GM08714 (cell line): ENCODE data around the gene STT3B.

Experiments
- H3K4me3 ChIP-seq: fragments of 200-500 bp; sonication (Bioruptor generic); 2 replicates; pipeline ENCODE4 v1.5.1; 2014; ENCODE audit warnings: mild to moderate bottlenecking, low read length, inconsistent platforms
- ZNF274 ChIP-seq: IDR thresholded peaks from 2 replicates; pipeline ENCODE4 v1.6.1; 2012; ENCODE audit warnings: mild to moderate bottlenecking, low read depth, low read length

Gene STT3B

GRCh38 chr3:31661286-31661685 is 128.6 kb downstream of the STT3B start:
- no peak overlapping the region for H3K4me3 ChIP-seq
- TF ChIP-seq ZNF274: no peak

GRCh38 chr3:31661993-31662670 is 129.4 kb downstream of the STT3B start:
- no peak overlapping the region for H3K4me3 ChIP-seq
- no peak for TF ChIP-seq ZNF274

- no peak for TF ChIP-seq ZNF274
These were observed 131.3 kb downstream of the STT3B start for GRCh38 chr3:31664031-31664430.

GRCh38 chr3:31667582-31667981 is 134.9 kb downstream of the STT3B start:
- no peak for TF ChIP-seq ZNF274
- H3K4me3 ChIP-seq: no peak overlapping the region

More at GRCh38 chr3:31664031-31664430, 131.3 kb downstream of the STT3B start:
- H3K4me3 ChIP-seq: no peak overlapping the region

- TF ChIP-seq ZNF274: no peak
- H3K4me3 ChIP-seq: no peak overlapping the region
These were observed 135.5 kb downstream of the STT3B start for GRCh38 chr3:31668242-31668641.

- no peak for TF ChIP-seq ZNF274
- no peak overlapping the region for H3K4me3 ChIP-seq
These were observed 137.4 kb downstream of the STT3B start for GRCh38 chr3:31670136-31670535.

- TF ChIP-seq ZNF274: no peak
- no peak overlapping the region for H3K4me3 ChIP-seq
These were observed 138.0 kb downstream of the STT3B start for GRCh38 chr3:31670722-31671121.

- no peak overlapping the region for H3K4me3 ChIP-seq
- TF ChIP-seq ZNF274: no peak
These were observed 138.7 kb downstream of the STT3B start for GRCh38 chr3:31671451-31671850.

GRCh38 chr3:31671976-31672375 is 139.3 kb downstream of the STT3B start:
- TF ChIP-seq ZNF274: no peak
- no peak overlapping the region for H3K4me3 ChIP-seq

- TF ChIP-seq ZNF274: no peak
- no peak overlapping the region for H3K4me3 ChIP-seq
These were observed 141.2 kb downstream of the STT3B start for GRCh38 chr3:31673950-31674349.

GRCh38 chr3:31676556-31676955 is 143.8 kb downstream of the STT3B start:
- no peak overlapping the region for H3K4me3 ChIP-seq
- no peak for TF ChIP-seq ZNF274

GRCh38 chr3:31680072-31680870 is 147.5 kb downstream of the STT3B start:
- TF ChIP-seq ZNF274: no peak
- H3K4me3 ChIP-seq: no peak overlapping the region
